Erythroblast (primary cell): ENCODE data around the gene DSCAML1.

ENCODE experiments used
- DNase-seq, 2 experiments: peaks; one replicate each; lab custom pipeline; 2025; lab: John Stamatoyannopoulos, UW
- GATA1 ChIP-seq: IDR thresholded peaks from 2 replicates; pipeline ENCODE4 v1.6.1; 2011; ENCODE audit warnings: low read depth, mild to moderate bottlenecking, control low read depth, low read length, moderate library complexity
- POLR2A ChIP-seq: IDR thresholded peaks from 2 replicates; pipeline ENCODE4 v1.6.1; 2011; ENCODE audit warnings: mild to moderate bottlenecking, low read length

DSCAML1 gene

GRCh38 chr11:117589063-117589462 lies 208.0 kb downstream of the DSCAML1 start:
- no peak for DNase-seq
- no peak for TF ChIP-seq POLR2A
- no peak for TF ChIP-seq GATA1

GRCh38 chr11:117588166-117588810 lies 208.7 kb downstream of the DSCAML1 start:
- TF ChIP-seq GATA1 = no peak
- no peak for DNase-seq

- no peak for DNase-seq
- TF ChIP-seq GATA1 = no peak
- no peak for TF ChIP-seq POLR2A
Measured at GRCh38 chr11:117587416-117587815, 209.6 kb downstream of the DSCAML1 start.

GRCh38 chr11:117586392-117586791 lies 210.6 kb downstream of the DSCAML1 start:
- TF ChIP-seq POLR2A (no peak), GATA1 (no peak)

GRCh38 chr11:117585631-117586030 lies 211.4 kb downstream of the DSCAML1 start:
- no peak for TF ChIP-seq GATA1
- no peak for TF ChIP-seq POLR2A
- no peak for DNase-seq

More at GRCh38 chr11:117586392-117586791, 210.6 kb downstream of the DSCAML1 start:
- no peak for DNase-seq

GRCh38 chr11:117584056-117584830 lies 212.8 kb downstream of the DSCAML1 start:
- DNase-seq = no peak
- no peak for TF ChIP-seq GATA1
- TF ChIP-seq POLR2A = no peak

GRCh38 chr11:117583063-117583801 lies 213.8 kb downstream of the DSCAML1 start:
- DNase-seq = no peak
- TF ChIP-seq GATA1 (no peak), POLR2A (no peak)

GRCh38 chr11:117582433-117582832 lies 214.6 kb downstream of the DSCAML1 start:
- DNase-seq = no peak
- TF ChIP-seq GATA1 = no peak
- no peak for TF ChIP-seq POLR2A

- DNase-seq = no peak
- TF ChIP-seq GATA1 (no peak), POLR2A (no peak)
Measured at GRCh38 chr11:117580866-117581265, 216.2 kb downstream of the DSCAML1 start.

GRCh38 chr11:117579161-117579560 lies 217.9 kb downstream of the DSCAML1 start:
- no peak for TF ChIP-seq POLR2A
- no peak for TF ChIP-seq GATA1
- DNase-seq = no peak

GRCh38 chr11:117575856-117576255 lies 221.2 kb downstream of the DSCAML1 start:
- no peak for DNase-seq
- no peak for TF ChIP-seq GATA1
- TF ChIP-seq POLR2A = no peak

GRCh38 chr11:117574551-117574950 lies 222.5 kb downstream of the DSCAML1 start:
- no peak for DNase-seq
- TF ChIP-seq POLR2A (no peak), GATA1 (no peak)

GRCh38 chr11:117573326-117573725 lies 223.7 kb downstream of the DSCAML1 start:
- no peak for TF ChIP-seq POLR2A
- no peak for TF ChIP-seq GATA1
- no peak for DNase-seq

- TF ChIP-seq GATA1 = no peak
- no peak for TF ChIP-seq POLR2A
Measured at GRCh38 chr11:117572671-117573070, 224.3 kb downstream of the DSCAML1 start.

More at GRCh38 chr11:117572671-117573070, 224.3 kb downstream of the DSCAML1 start:
- DNase-seq = no peak
